Bone marrow (tissue), 2 donors: ENCODE measurements around the gene ANKRD11.
"Not testable (repeated sequence)": the region's sequence is repeated elsewhere in the genome, so short reads cannot be mapped to it uniquely, and the experiment has no call there.

ENCODE experiments used
- DNase-seq, 2 donors: peaks; one replicate each; lab custom pipeline; 2025; lab: John Stamatoyannopoulos, UW

The ANKRD11 gene

GRCh38 chr16:89402962-89403361, 87.4 kb downstream of the ANKRD11 start:
- DNase-seq: no peak

DNA sequence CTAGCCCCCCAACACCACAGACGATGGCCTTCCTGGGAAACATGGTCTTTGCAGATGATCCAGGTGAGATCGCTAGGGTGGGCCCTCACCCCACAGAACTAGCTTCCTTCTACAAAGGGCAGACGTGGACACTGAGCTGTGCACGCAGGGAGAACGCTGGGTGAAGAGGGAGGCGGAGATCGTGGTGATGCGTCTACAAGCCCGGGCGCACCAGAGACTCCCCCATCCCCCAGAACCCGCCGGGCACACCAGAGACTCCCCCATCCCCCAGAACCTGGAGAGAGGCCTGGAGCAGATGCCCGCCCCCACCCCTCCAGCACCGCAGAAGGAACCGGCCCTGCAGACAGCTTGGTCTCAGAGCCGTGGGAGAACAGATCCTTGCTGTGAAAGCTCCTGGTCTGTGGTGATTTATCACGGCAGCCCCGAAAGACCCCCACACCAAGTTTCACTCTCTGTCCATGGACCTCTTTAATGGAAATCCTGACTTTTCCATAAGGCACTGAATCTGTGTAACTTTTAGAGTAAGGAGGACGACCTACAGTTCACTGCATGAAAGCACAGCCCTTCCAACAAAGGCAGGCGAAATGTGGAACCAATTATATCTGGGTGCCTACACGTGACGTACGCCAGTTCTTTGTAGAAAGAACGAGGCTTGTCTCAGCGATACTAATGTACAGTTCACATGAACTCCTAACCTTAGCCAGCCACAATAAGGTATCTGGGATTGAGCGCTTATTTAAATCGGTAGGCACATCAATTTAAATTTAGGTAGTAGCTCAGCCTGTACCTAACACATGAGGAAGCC, 88.5 kb downstream of the ANKRD11 start:
- no peak for DNase-seq

GRCh38 chr16:89401205-89401604, 89.2 kb downstream of the ANKRD11 start:
- no peak for DNase-seq

GRCh38 chr16:89400740-89401139, 89.6 kb downstream of the ANKRD11 start:
- DNase-seq: no peak

DNA sequence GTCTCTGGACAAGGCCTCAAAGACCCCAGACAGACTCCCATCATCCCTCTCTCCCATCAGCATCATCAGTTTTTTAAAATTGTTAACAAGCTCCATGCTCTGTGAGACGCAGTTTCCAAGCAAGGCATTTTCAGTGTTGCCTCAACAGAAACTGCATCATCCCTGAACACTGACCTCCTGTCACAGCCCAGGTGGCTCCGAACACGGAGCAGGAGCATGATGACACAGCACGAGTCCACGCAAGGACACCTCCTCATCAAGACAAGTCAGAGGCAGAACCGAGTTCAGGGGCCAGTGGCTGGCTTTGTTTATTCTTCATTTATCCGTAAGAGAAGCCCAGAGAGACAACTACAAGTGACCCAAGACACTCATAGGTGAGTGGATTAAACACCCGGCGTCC, 91.4 kb downstream of the ANKRD11 start:
- DNase-seq: no peak

GRCh38 chr16:89397331-89397861, 93.0 kb downstream of the ANKRD11 start:
- no peak for DNase-seq

- DNase-seq: no peak
Measured at GRCh38 chr16:89396156-89396555, 94.2 kb downstream of the ANKRD11 start.

GRCh38 chr16:89395150-89396142, 94.9 kb downstream of the ANKRD11 start:
- DNase-seq: no peak

GRCh38 chr16:89393738-89394406, 96.5 kb downstream of the ANKRD11 start:
- no peak for DNase-seq

DNA sequence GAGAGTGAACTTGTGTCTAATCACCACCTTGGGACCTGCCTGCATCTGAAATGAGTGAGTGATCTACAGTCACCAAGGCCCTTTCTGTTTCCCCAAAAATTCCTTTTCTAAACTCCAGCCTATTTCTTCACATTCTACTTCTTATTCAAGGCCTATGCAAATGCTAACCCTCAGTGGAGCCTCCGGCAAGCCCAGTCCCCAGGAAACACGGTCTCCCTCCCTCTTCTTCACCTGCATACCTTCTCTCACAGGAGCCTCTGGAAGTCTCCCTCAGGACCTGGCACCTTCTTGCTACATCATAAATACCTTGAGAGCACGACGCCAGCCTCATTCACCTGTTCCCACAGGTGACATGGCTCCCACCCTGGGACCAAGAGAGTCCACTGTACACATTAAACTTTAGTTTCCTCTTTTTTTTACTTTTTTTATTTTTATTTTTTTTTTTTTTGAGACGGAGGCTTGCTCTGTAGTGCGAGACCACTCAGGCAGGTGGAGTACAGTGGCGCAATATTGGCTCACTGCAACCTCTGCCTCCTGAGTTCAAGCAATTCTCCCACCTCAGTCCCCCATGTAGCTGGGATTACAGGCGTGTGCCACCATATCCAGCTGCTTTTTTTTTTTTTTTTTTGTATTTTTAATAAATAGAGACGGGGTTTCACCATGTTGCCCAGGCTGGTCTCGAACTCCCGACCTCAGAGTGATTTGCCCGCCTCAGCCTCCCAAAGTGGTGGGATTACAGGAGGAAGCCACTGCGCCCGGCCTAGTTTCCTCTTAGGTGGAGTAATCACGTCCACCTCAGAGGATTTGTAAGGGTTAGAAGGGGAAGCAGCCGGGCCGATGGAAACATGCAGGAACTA, 97.3 kb downstream of the ANKRD11 start:
- no peak for DNase-seq

DNA sequence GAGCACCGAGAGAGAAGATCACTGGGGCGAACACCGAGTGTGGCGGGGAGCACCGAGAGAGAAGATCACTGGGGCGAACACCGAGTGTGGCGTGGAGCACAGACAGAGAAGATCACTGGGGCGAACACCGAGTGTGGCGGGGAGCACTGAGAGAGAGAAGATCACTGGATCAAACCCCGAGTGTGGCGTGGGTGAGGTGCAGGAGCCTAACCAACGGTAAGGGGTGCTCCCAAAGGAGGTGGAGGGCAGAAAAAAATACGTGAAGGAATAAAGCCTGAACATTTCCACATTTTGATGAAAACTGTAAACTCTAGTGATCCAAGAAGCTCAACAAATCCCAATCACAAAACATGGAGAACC, 100.2 kb downstream of the ANKRD11 start:
- not testable (repeated sequence) for DNase-seq

DNA sequence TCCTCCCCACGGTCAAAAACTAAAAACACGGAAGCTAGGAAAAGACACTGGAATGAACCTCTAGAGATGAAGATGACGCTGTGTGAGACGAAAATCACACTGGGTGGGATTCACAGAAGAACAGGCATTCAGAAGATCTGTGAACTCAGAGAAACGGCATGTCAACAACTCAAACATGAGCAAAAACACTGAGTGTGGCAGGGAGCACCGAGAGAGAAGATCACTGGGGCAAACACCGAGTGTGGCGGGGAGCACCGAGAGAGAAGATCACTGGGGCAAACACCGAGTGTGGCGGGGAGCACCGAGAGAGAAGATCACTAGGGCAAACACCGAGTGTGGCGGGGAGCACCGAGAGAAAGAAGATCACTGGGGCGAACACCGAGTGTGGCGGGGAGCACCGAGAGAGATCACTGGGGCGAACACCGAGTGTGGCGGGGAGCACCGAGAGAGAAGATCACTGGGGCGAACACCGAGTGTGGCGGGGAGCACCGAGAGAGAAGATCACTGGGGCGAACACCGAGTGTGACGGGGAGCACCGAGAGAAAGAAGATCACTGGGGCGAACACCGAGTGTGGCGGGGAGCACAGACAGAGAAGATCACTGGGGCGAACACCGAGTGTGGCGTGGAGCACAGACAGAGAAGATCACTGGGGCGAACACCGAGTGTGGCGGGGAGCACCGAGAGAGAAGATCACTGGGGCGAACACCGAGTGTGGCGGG, 100.7 kb downstream of the ANKRD11 start:
- DNase-seq: not testable (repeated sequence)

DNA sequence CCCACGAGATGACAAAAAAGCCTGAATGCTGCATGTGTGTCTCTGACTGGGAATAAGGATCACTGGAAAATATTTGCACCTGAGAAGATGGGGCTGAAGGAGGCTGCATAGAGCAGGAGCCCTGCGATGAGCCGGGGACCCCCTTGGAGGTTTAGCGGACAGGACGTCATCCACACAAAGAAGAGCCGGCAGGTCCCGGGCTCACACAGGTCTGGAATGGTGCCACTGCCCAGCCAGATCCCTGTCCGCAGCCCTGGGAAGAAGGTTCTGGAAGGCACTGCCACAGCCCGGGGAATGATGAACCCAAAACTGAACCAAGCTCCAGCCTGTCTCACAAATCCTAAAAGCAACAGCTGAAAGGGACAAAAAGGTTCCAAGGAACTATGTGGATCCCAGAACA, 101.8 kb downstream of the ANKRD11 start:
- DNase-seq: no peak

DNA sequence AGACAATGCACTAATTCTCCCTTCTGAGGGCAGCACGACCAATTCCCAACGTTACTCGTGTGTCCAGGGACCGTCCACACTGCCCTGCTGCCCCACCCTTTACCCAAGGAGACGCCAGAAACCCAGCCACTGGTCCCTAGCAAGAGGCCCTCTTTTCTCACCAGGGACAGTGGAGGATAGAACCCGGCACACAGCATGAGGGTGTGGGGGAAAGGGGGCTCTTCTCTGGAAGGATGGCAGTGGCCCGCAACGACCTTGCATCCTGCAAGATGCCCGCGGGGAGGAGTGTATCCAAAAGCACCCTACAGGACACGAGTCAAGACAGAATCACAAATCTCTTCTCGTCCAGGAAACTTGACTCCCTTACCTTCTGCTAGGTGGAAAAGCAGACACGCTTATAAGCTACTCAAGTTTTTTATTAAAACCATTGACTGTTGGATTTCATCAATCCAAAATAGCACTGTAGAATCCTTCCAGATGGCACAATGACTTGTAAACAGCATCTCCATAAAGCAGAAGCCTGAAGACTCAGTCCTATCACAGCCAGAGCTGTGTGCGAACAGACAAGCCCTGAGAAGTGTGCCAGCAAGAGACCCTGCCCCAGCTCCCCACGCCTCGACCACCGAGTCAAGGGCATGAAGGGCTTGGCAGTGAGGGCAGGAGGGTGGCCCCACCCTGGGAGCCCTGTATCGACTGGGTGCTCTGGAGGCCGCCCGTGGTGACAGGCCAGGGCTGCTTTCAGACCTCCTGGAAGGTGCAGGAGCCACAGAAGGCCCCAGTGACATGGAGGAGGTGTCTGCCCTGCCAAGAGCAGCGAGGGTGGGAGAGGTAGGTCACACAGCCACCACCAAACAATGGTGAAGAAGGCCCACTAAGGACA, 103.8 kb downstream of the ANKRD11 start:
- no peak for DNase-seq

GRCh38 chr16:89385712-89386111, 104.6 kb downstream of the ANKRD11 start:
- no peak for DNase-seq

GRCh38 chr16:89384282-89384681, 106.1 kb downstream of the ANKRD11 start:
- DNase-seq: no peak

GRCh38 chr16:89383095-89384003, 107.0 kb downstream of the ANKRD11 start:
- no peak for DNase-seq

GRCh38 chr16:89382555-89382954, 107.8 kb downstream of the ANKRD11 start:
- DNase-seq: not testable (repeated sequence)
